ENCODE measurements around the gene CPNE9. TPM values are rescaled to one million over a fixed set of nuclear protein-coding genes. Genes with fewer than 3 reads are reported as not detected.

Gene CPNE9
- polyA plus RNA-seq, 1 of the 3 experiments (the other 2 are of a cell fraction): 0.03 TPM

DNA sequence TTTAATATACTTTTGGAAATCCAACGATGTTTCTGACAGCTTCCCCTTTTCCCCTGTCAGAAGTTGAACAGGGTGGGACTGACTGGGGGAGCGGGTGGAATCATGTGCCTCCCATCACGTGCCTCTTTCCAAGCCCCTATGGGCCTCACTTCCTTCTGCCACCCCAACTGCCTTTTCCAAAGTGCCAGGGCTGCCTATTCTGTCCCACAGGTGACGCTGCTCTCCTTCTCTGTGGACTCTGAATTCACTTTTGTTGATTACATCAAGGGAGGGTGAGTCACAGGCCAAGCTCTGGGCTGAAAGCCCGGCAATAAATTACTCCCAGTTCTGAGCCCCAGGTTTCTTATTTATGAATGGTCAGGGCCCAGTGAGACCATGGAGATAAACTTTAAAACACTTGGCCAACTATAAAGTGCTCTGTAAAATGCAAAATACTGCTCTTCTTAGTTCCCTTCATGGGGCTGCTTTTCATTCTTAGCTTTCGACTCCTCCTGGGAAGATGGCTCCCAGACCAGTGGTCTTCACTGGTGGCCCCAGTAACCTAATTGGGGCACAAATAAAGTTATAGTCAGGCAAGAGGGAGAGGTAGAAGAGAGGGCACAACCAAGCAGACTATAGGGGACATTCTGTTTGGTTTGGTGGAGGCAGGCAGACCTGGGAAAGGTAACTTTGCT lies 12.3 kb downstream of the CPNE9 start (continued):
- TF ChIP-seq, protein P1, sequence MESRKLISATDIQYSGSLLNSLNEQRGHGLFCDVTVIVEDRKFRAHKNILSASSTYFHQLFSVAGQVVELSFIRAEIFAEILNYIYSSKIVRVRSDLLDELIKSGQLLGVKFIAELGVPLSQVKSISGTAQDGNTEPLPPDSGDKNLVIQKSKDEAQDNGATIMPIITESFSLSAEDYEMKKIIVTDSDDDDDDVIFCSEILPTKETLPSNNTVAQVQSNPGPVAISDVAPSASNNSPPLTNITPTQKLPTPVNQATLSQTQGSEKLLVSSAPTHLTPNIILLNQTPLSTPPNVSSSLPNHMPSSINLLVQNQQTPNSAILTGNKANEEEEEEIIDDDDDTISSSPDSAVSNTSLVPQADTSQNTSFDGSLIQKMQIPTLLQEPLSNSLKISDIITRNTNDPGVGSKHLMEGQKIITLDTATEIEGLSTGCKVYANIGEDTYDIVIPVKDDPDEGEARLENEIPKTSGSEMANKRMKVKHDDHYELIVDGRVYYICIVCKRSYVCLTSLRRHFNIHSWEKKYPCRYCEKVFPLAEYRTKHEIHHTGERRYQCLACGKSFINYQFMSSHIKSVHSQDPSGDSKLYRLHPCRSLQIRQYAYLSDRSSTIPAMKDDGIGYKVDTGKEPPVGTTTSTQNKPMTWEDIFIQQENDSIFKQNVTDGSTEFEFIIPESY (IDR thresholded peaks at IDR 0.05; ENCODE audit: borderline replicate concordance, low read depth): no peak
- TF ChIP-seq, protein P2, sequence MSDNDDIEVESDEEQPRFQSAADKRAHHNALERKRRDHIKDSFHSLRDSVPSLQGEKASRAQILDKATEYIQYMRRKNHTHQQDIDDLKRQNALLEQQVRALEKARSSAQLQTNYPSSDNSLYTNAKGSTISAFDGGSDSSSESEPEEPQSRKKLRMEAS (IDR thresholded peaks at IDR 0.05; ENCODE audit: low read depth): peak; percentile 42; the same call in 1 of the 2 replicates
- TF ChIP-seq FOSL2 (IDR thresholded peaks at IDR 0.05; ENCODE audit: borderline replicate concordance, low read depth): peak; percentile 95
- TF ChIP-seq, protein P3, sequence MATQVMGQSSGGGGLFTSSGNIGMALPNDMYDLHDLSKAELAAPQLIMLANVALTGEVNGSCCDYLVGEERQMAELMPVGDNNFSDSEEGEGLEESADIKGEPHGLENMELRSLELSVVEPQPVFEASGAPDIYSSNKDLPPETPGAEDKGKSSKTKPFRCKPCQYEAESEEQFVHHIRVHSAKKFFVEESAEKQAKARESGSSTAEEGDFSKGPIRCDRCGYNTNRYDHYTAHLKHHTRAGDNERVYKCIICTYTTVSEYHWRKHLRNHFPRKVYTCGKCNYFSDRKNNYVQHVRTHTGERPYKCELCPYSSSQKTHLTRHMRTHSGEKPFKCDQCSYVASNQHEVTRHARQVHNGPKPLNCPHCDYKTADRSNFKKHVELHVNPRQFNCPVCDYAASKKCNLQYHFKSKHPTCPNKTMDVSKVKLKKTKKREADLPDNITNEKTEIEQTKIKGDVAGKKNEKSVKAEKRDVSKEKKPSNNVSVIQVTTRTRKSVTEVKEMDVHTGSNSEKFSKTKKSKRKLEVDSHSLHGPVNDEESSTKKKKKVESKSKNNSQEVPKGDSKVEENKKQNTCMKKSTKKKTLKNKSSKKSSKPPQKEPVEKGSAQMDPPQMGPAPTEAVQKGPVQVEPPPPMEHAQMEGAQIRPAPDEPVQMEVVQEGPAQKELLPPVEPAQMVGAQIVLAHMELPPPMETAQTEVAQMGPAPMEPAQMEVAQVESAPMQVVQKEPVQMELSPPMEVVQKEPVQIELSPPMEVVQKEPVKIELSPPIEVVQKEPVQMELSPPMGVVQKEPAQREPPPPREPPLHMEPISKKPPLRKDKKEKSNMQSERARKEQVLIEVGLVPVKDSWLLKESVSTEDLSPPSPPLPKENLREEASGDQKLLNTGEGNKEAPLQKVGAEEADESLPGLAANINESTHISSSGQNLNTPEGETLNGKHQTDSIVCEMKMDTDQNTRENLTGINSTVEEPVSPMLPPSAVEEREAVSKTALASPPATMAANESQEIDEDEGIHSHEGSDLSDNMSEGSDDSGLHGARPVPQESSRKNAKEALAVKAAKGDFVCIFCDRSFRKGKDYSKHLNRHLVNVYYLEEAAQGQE (IDR thresholded peaks at IDR 0.05; ENCODE audit: low read depth, low read length): 0 out of 2 replicates have a peak, but pooled peaks have one; percentile 18
- peak; percentile 78 for TF ChIP-seq JUND (IDR thresholded peaks at IDR 0.05)
- TF ChIP-seq, protein P4, sequence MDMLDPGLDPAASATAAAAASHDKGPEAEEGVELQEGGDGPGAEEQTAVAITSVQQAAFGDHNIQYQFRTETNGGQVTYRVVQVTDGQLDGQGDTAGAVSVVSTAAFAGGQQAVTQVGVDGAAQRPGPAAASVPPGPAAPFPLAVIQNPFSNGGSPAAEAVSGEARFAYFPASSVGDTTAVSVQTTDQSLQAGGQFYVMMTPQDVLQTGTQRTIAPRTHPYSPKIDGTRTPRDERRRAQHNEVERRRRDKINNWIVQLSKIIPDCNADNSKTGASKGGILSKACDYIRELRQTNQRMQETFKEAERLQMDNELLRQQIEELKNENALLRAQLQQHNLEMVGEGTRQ (IDR thresholded peaks at IDR 0.05; ENCODE audit: borderline replicate concordance, low read depth, low read length): peak; percentile 36; the same call in 1 of the 2 replicates
- peak; percentile 75 for TF ChIP-seq RAD21 (IDR thresholded peaks at IDR 0.05; ENCODE audit: low read length)
- no peak for TF ChIP-seq NRF1 (IDR thresholded peaks at IDR 0.05; ENCODE audit: low read depth, low read length)
- no peak for TF ChIP-seq ELF1 (IDR thresholded peaks at IDR 0.05)
- TF ChIP-seq, protein P5, sequence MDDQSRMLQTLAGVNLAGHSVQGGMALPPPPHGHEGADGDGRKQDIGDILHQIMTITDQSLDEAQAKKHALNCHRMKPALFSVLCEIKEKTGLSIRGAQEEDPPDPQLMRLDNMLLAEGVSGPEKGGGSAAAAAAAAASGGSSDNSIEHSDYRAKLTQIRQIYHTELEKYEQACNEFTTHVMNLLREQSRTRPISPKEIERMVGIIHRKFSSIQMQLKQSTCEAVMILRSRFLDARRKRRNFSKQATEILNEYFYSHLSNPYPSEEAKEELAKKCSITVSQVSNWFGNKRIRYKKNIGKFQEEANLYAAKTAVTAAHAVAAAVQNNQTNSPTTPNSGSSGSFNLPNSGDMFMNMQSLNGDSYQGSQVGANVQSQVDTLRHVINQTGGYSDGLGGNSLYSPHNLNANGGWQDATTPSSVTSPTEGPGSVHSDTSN (IDR thresholded peaks at IDR 0.05): peak; percentile 86
- peak; percentile 55 for TF ChIP-seq TCF12 (IDR thresholded peaks at IDR 0.05)
- TF ChIP-seq SMC3 (IDR thresholded peaks at IDR 0.05; ENCODE audit: low read depth, low read length): peak; percentile 59
- TF ChIP-seq GABPA (IDR thresholded peaks at IDR 0.05; ENCODE audit: low read depth): no peak
- TF ChIP-seq NFIC (IDR thresholded peaks at IDR 0.05; ENCODE audit: borderline replicate concordance): peak; percentile 67
